Adrenal gland (tissue), 12 donors: ENCODE measurements around the gene GASK1B. TPM values are rescaled to one million over a fixed set of nuclear protein-coding genes. Genes with fewer than 3 reads are reported as not detected.

Experiments
- DNase-seq, 7 donors: peaks; one replicate each; pipeline ENCODE4 v3.0.0-alpha.2; 2019 to 2020
- H3K27ac ChIP-seq, 5 donors: fragments of 200-600 bp; sonication (generic) in 4 of 5; 1 replicate in 3 of 5; 2 replicates in 2 of 5; pipeline versions ENCODE4 v1.5.1 to v1.8.0; 2016 to 2020; ENCODE audit warnings: mild to moderate bottlenecking in 1 of 5
- H3K27me3 ChIP-seq: fragments of 200-600 bp; 2 replicates; pipeline ENCODE4 v1.8.0; 2021
- H3K36me3 ChIP-seq, 2 donors: fragments of 200-600 bp; replicated peaks in 1 of 2; 1 replicate in 1 of 2; 2 replicates in 1 of 2; pipeline versions ENCODE4 v1.5.1 to v1.8.0; 2018 to 2022
- H3K4me1 ChIP-seq, 2 donors: fragments of 200-600 bp; replicated peaks in 1 of 2; 1 replicate in 1 of 2; 2 replicates in 1 of 2; pipeline versions ENCODE4 v1.5.1 to v1.8.0; 2018 to 2021
- H3K4me3 ChIP-seq, 4 donors: fragments of 200-600 bp; sonication (generic) in 3 of 4; one replicate each; pipeline ENCODE4 v1.5.1; 2016 to 2018
- H3K9me3 ChIP-seq, 3 donors: fragments of 200-600 bp; sonication (generic) in 1 of 3; replicated peaks in 1 of 3; 1 replicate in 2 of 3; 2 replicates in 1 of 3; pipeline versions ENCODE4 v1.5.1 to v1.8.0; 2016 to 2021
- POLR2A ChIP-seq, 2 donors: fragments of 450-650 bp; IDR thresholded peaks; one replicate each; pipeline ENCODE4 v1.6.1; 2017; ENCODE audit warnings: antibody characterized with exemption in 2 of 2, mild to moderate bottlenecking in 2 of 2, moderate library complexity in 1 of 2
- WGBS, 4 donors: extraction: QIAGEN DNeasy Blood & Tissue Kit in 2 of 4; methylation state at CpG; one replicate each; pipeline versions ENCODE4 v1.1.5 to v1.1.7; 2013 to 2017; 5-methylcytosine and 5-hydroxymethylcytosine counted together
- intact Hi-C, 2 donors: fragments of 100-400 bp; cut with DNase I; formaldehyde crosslinking; loops; one replicate each; pipeline versions ENCODE4 v1.14.1 to v1.15.0; 2022 to 2023
- polyA plus RNA-seq, 3 donors: library from polyadenylated mRNA; stranded (reverse); fragments of 200-250 nt in 2 of 3; fragments of 350-450 nt in 1 of 3; fragmentation: Illumina TruSeq in 1 of 3; extraction: RNeasy Lipid Tissue Mini Kit (QIAGEN cat#74804) in 1 of 3; gene quantifications; one replicate each; pipeline ENCODE4 v1.2.3, GENCODE V29; 2013 to 2014
- total RNA-seq, 9 donors: library from RNA; depleted of rRNA in 4 of 9; stranded (reverse); fragments of >200 nt in 4 of 9; fragments of 120-200 nt in 1 of 9; fragmentation: NEBNext Ultra II Directional in 1 of 9; extraction: Animal tissue kit (Norgen Biotek cat#: 25700) in 1 of 9; gene quantifications; one replicate each; pipeline versions ENCODE4 v1.1.0 to v1.2.4, GENCODE V29; 2013 to 2023
- TF ChIP-seq, protein P1 (sequence below), 6 experiments: fragments of 450-650 bp in 4 of 6; fragments of 200-600 bp in 2 of 6; sonication (generic) in 1 of 6; IDR thresholded peaks; 1 replicate in 5 of 6; 2 replicates in 1 of 6; pipeline versions ENCODE4 v1.5.1 to v1.8.0; 2016 to 2021; ENCODE audit warnings: antibody characterized with exemption in 6 of 6, mild to moderate bottlenecking in 2 of 6, moderate library complexity in 1 of 6
- donor health status: healthy with polysubstance abuse.
- donor health status: Bipolar disorder and iron deficiency.
- donor health status: DM: yes; HTN: yes; CAD: no.
- donor health status: DM: no; HTN: no; CAD: no.
- donor health status: DM: no; HTN: no; CAD: no.
- donor health status: DM: yes; HTN: yes; CAD: no.

The GASK1B gene
- total and polyA plus RNA-seq, 12 donors, result 35.4 to 556 (median 306) TPM

DNA sequence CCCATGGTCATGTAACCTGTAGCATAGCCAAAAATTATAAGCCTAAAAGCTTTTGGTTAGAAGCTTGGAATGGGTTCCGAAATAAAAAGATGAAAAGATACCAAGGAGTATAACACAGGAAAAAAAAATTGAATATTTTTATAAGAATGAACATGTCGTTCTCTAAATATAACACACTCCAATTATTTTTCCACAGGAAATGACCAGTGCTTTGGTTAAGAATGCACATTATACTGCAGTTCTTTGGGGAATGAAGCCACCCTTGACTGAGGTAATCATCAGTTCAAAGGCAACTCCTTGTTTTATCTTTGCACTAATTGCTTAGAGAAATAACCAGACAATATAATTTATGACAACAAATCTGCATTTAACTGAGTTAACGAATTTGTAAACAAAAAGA lies 6.6 kb upstream of the GASK1B start:
- WGBS, 4 donors, result 75 to 81% (median 80%) methylated on average over 3 of the region's 3 CpGs
- Histone ChIP-seq H3K4me3 (no peak overlapping the region), H3K4me1 (peaks cover 9 to 24% of the 10 kb centered on the region in 2 donors), H3K27ac (no peak overlapping the region), H3K36me3 (no peaks in the 10 kb centered on the region), H3K9me3 (no peaks in the 10 kb centered on the region), H3K27me3 (no peaks in the 10 kb centered on the region)
- intact Hi-C loops, result no loop called here
- DNase-seq, result no peak
- TF ChIP-seq, protein P1, sequence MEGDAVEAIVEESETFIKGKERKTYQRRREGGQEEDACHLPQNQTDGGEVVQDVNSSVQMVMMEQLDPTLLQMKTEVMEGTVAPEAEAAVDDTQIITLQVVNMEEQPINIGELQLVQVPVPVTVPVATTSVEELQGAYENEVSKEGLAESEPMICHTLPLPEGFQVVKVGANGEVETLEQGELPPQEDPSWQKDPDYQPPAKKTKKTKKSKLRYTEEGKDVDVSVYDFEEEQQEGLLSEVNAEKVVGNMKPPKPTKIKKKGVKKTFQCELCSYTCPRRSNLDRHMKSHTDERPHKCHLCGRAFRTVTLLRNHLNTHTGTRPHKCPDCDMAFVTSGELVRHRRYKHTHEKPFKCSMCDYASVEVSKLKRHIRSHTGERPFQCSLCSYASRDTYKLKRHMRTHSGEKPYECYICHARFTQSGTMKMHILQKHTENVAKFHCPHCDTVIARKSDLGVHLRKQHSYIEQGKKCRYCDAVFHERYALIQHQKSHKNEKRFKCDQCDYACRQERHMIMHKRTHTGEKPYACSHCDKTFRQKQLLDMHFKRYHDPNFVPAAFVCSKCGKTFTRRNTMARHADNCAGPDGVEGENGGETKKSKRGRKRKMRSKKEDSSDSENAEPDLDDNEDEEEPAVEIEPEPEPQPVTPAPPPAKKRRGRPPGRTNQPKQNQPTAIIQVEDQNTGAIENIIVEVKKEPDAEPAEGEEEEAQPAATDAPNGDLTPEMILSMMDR (IDR thresholded peaks at IDR 0.05), result no peak
- no peak for TF ChIP-seq POLR2A (IDR thresholded peaks at IDR 0.05)

- intact Hi-C loops, result no loop called here
- no peak for TF ChIP-seq POLR2A (IDR thresholded peaks at IDR 0.05)
- TF ChIP-seq, protein P1 (IDR thresholded peaks at IDR 0.05), result no peak
- Histone ChIP-seq H3K27ac (no peak overlapping the region), H3K4me3 (no peak overlapping the region), H3K9me3 (no peaks in the 10 kb centered on the region), H3K27me3 (no peaks in the 10 kb centered on the region), H3K36me3 (no peaks in the 10 kb centered on the region), H3K4me1 (peaks cover 22 to 39% of the 10 kb centered on the region in 2 donors)
- no peak for DNase-seq
These were observed 4.0 kb upstream of the GASK1B start for GRCh38 chr4:158176776-158177175.

DNA sequence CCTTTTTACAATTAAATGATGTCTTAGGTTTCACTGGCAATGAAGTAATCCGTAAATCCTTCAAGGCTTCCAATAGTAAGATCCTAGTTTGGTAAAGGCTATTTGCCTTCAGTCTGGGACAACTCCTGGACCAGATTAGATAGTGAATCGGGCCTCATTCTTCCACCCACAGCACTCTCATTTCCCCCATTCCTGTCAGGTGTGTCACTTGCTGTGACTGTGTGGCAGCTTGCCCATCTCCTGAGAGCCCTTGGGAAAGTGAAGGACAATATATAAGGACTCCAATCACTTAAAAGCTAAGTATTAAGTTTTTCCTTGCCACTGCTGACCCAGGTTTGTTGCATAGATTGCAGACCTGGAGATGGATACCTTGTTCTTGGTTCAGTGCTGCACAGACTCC lies 3.3 kb upstream of the GASK1B start:
- Histone ChIP-seq H3K4me1 (peaks cover 22 to 39% of the 10 kb centered on the region in 2 donors), H3K27me3 (no peaks in the 10 kb centered on the region), H3K27ac (no peak overlapping the region), H3K36me3 (no peaks in the 10 kb centered on the region), H3K9me3 (no peaks in the 10 kb centered on the region), H3K4me3 (no peak overlapping the region)
- TF ChIP-seq POLR2A (IDR thresholded peaks at IDR 0.05), result no peak
- TF ChIP-seq, protein P1 (IDR thresholded peaks at IDR 0.05), result no peak
- WGBS, 4 donors, result 42 to 56% (median 49%) methylated on average over 2 of the region's 2 CpGs
- peak in 6 of 7 donors; percentile 50 to 69 (median 58) for DNase-seq
- intact Hi-C loops, result no loop called here

- Histone ChIP-seq H3K9me3 (no peaks in the 10 kb centered on the region), H3K36me3 (no peaks in the 10 kb centered on the region), H3K4me1 (peaks cover 39 to 57% of the 10 kb centered on the region in 2 donors), H3K4me3 (peak overlapping the region; percentile 34 to 95 (median 68)), H3K27me3 (no peaks in the 10 kb centered on the region), H3K27ac (peak overlapping the region; percentile 68 to 94 (median 87))
- 5 to 29% (median 16%) methylated on average over 11 to 42 of the region's 42 CpGs for WGBS, 4 donors
- intact Hi-C loops, result loop anchor here (5.0 kb wide), 1 partner anchor 179 kb away; no protein-coding TSS in a partner anchor
- peak; percentile 80 to 92 (median 87) for DNase-seq
- peak in 1 of 2 donors; percentile 53 for TF ChIP-seq POLR2A (IDR thresholded peaks at IDR 0.05)
- TF ChIP-seq, protein P1 (IDR thresholded peaks at IDR 0.05), result peak; percentile 63 to 87 (median 79)
These were observed 1.9 kb downstream of the GASK1B start for GRCh38 chr4:158170691-158171561.
